RWPE2 (cell line): ENCODE measurements around the gene NFATC2IP.
A peak's percentile ranks its signal among the peaks of the same experiment; 100 is the strongest.
"Not testable (repeated sequence)": the region's sequence is repeated elsewhere in the genome, so short reads cannot be mapped to it uniquely, and the experiment has no call there.

Experiments
- ATAC-seq: fragments of 200-7000 bp; cut with Tn5 transposase; 3 replicates; pipeline ENCODE4 v1.9.1; 2021; ENCODE audit warnings: low read depth
- DNase-seq: peaks from one replicate; pipeline ENCODE4 v3.0.0-alpha.2; 2020; ENCODE audit warnings: low spot score
- H3K27ac ChIP-seq: fragments of 450-650 bp; 2 replicates; pipeline ENCODE4 v1.5.1; 2017; ENCODE audit warnings: mild to moderate bottlenecking; ENCODE audit not compliant: poor library complexity, severe bottlenecking
- H3K27me3 ChIP-seq: fragments of 250-450 bp; sonication (Bioruptor Pico); 2 replicates; pipeline ENCODE4 v1.5.1; 2021; ENCODE audit warnings: mild to moderate bottlenecking, moderate library complexity; ENCODE audit not compliant: insufficient read depth, poor library complexity, severe bottlenecking
- H3K36me3 ChIP-seq: fragments of 250-450 bp; sonication (Bioruptor Pico); 2 replicates; pipeline ENCODE4 v1.5.1; 2020; ENCODE audit warnings: low read depth, mild to moderate bottlenecking, moderate library complexity
- H3K4me1 ChIP-seq: fragments of 250-450 bp; sonication (Bioruptor Pico); 2 replicates; pipeline ENCODE4 v1.5.1; 2021; ENCODE audit warnings: mild to moderate bottlenecking, moderate library complexity; ENCODE audit not compliant: insufficient read depth, poor library complexity, severe bottlenecking
- H3K4me3 ChIP-seq: fragments of 250-450 bp; sonication (Bioruptor Pico); 2 replicates; pipeline ENCODE4 v1.5.1; 2021; ENCODE audit warnings: mild to moderate bottlenecking, moderate library complexity; ENCODE audit not compliant: severe bottlenecking
- H3K9me3 ChIP-seq: fragments of 250-450 bp; sonication (Bioruptor Pico); 2 replicates; pipeline ENCODE4 v1.5.1; 2021; ENCODE audit warnings: mild to moderate bottlenecking, moderate library complexity; ENCODE audit not compliant: severe bottlenecking
- CTCF ChIP-seq: fragments of 450-650 bp; IDR thresholded peaks from one replicate; pipeline ENCODE4 v1.5.1; 2017; ENCODE audit warnings: mild to moderate bottlenecking, moderate library complexity; ENCODE audit not compliant: poor library complexity, severe bottlenecking

NFATC2IP gene

GRCh38 chr16:28924762-28925385, 25.9 kb upstream of the NFATC2IP start, which contains the start of gene RABEP2:
Gene RABEP2 (minus strand): TSS chr16:28925238. CDS start chr16:28925163, 75 bp downstream.
- peak; percentile 99 for DNase-seq
- no peaks in the 10 kb centered on the region for H3K4me1 ChIP-seq
- no peak for TF ChIP-seq CTCF
- peak within 1 kb of the TSS; percentile 91 for H3K27ac ChIP-seq
- no peaks in the 10 kb centered on the region for H3K27me3 ChIP-seq
- 0 out of 2 replicates have a peak, but pooled peaks cover 3% of the 10 kb centered on the region for H3K36me3 ChIP-seq
- peak within 1 kb of the TSS; percentile 57 for H3K4me3 ChIP-seq
- ATAC-seq, result peak; percentile 84
- H3K9me3 ChIP-seq, result no peaks in the 10 kb centered on the region

DNA sequence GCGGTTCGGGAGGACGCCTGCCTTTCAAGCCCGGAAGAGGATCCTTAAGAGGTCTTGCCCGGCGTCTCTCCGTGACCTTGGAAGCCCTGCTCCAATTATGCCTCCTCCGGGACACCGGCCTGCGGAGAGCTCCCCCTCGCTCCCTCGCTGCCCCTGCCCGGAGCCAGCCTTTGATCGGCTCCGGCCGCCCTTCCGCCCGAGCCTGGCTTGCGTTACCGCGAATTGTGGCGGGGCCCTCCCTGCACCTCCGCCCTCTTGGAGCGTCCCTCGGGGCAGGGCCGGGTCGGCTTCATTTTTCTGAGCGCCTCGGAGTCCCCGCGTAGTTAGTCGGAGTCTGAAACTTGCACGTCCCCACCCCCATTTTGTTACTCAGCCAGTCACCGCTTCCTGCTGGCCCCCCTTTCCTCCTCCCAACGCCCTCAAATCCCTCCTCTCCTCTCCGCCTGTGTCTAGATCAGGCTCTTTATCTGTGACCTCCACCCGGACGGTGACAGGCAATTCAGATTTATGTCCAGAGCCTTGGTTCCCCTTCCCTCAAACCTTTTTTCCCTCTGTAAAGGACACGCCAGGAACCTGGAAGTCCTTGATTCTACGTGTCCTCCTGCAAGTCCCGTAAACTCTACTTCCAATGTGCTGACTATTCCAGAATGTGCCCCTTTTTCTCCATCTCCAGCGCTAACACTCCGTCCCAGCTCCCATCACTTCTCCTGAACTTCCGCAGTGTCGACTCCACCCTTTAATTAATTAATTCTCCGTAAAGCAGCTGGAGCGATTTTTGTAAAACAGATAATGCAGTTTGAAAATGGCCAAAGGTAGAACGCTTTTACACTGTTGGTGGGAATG, 25.1 kb upstream of the NFATC2IP start:
- 0 out of 2 replicates have a peak, but pooled peaks cover 3% of the 10 kb centered on the region for H3K36me3 ChIP-seq
- ATAC-seq (peak; percentile 51), DNase-seq (no peak)
- no peaks in the 10 kb centered on the region for H3K27me3 ChIP-seq
- H3K4me1 ChIP-seq, result no peaks in the 10 kb centered on the region
- peak overlapping the region; percentile 57 for H3K4me3 ChIP-seq
- H3K27ac ChIP-seq, result peak overlapping the region; percentile 91
- H3K9me3 ChIP-seq, result no peaks in the 10 kb centered on the region
- TF ChIP-seq CTCF, result no peak

- DNase-seq, ATAC-seq, H3K4me1 ChIP-seq, H3K27me3 ChIP-seq, H3K36me3 ChIP-seq, H3K4me3 ChIP-seq, H3K9me3 ChIP-seq: not testable (repeated sequence)
- H3K27ac ChIP-seq, result peak overlapping the region; percentile 91
Observed at GRCh38 chr16:28926284-28926683, 24.5 kb upstream of the NFATC2IP start.

DNA sequence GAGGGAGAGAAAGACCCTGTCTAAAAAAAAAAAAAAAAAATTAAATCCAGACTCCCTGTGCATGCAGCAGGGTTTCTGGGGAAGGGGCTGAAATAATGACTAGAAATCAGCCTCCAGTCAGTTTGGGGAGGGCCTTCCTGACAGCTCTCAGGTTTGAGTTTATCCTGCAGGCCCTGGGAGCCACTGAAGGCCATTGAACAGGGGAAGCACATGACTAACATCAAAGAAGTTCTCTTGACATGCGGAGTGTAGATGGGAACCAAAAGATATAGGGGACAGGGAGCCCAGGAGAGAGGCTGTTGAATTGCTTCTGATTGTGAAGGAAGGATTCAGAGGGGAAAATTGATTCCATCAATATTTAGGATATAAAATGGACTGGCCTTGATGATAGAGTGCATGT, 22.9 kb upstream of the NFATC2IP start:
- ATAC-seq (no peak), DNase-seq (no peak)
- no peak overlapping the region for H3K4me3 ChIP-seq
- H3K36me3 ChIP-seq, result no peaks in the 10 kb centered on the region
- H3K27me3 ChIP-seq, result no peaks in the 10 kb centered on the region
- TF ChIP-seq CTCF, result no peak
- no peak overlapping the region for H3K27ac ChIP-seq
- H3K9me3 ChIP-seq, result no peaks in the 10 kb centered on the region
- H3K4me1 ChIP-seq, result no peaks in the 10 kb centered on the region

- no peaks in the 10 kb centered on the region for H3K36me3 ChIP-seq
- no peaks in the 10 kb centered on the region for H3K27me3 ChIP-seq
- no peak for DNase-seq
- H3K27ac ChIP-seq, result no peak overlapping the region
- no peak for ATAC-seq
- no peaks in the 10 kb centered on the region for H3K9me3 ChIP-seq
- no peak overlapping the region for H3K4me3 ChIP-seq
- H3K4me1 ChIP-seq, result no peaks in the 10 kb centered on the region
- TF ChIP-seq CTCF, result no peak
Observed at GRCh38 chr16:28930203-28930602, 20.5 kb upstream of the NFATC2IP start.
